ENCODE measurements around the gene MAPKAP1.

DNA sequence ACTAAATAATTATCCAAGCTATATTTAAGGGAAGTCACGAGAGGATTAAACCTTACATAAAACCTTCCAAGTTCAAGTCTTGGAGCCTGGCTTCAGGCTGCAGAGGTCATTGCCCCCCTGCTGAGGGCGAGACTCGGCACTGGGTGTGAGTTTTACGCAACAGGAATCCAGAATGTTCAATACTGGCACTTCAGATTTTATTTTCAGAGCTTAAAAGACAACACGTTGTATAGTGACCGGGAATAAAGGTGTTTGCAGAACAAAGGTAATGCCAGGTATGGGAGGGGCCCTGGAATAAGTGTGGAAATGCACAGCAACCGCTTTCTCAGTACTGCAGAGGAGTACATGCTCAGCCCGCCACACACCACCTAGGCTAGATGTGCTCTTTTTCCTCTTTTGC lies 238.4 kb downstream of the MAPKAP1 start:
- TF ChIP-seq CTCF (IDR thresholded peaks at IDR 0.05) (no peak), POLR2A (IDR thresholded peaks at IDR 0.05) (no peak), POLR2AphosphoS5 (IDR thresholded peaks at IDR 0.05) (no peak)

Measured in suprapubic skin (tissue), 4 donors.